GM18526 (cell line): ENCODE measurements around the gene KRTAP9-9.
"Not testable (repeated sequence)": the region's sequence is repeated elsewhere in the genome, so short reads cannot be mapped to it uniquely, and the experiment has no call there.

ENCODE experiments used
- POLR2A ChIP-seq: IDR thresholded peaks from 3 replicates; pipeline ENCODE4 v1.6.1; 2011; ENCODE audit not compliant: insufficient read length; ENCODE audit errors: extremely low read depth

KRTAP9-9 gene

GRCh38 chr17:41255381-41256290 lies at the start of gene KRTAP9-9:
KRTAP9-9 (plus strand) TSS chr17:41255384.
- TF ChIP-seq POLR2A: not testable (repeated sequence)

GRCh38 chr17:41211845-41212466 lies 43.2 kb upstream of the KRTAP9-9 start:
- no peak for TF ChIP-seq POLR2A

- no peak for TF ChIP-seq POLR2A
These were observed 42.5 kb upstream of the KRTAP9-9 start for GRCh38 chr17:41212524-41213169.

DNA sequence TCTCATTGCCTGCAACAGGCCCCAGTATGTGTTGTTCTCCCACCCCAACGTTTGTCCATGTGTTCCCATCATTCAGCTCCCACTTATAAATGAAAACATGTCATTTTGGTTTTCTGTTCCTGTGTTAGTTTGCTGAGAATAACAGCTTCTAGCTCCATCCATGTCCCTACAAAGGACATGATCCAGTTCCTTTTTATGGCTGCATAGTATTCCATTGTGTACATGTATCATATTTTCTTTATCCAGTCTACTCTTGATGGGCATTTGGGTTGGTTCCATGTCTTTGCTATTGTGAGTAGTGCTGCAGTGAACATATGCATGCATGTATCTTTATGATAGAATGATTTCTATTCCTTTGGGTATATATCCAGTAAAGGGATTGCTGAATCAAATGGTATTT lies 39.5 kb upstream of the KRTAP9-9 start:
- TF ChIP-seq POLR2A: no peak

GRCh38 chr17:41223821-41224220 lies 31.4 kb upstream of the KRTAP9-9 start:
- no peak for TF ChIP-seq POLR2A

DNA sequence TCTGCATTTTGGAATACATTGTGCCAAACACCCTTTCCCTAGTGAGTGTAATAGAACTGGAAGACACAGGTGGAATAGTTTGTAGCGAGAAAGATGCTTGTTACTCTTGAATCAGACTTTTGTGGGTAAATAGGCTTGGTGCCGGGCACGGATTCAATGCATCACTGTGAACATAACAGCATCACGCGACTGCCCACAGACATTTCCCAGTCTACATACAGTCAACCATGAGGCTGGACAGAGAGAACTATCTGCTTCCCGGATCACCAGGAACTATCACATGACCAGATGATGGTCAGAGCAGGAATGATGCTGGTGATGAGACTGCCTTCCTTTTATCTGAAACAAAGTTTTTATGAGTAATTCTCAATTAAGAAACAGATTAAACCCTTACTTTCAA lies 29.1 kb upstream of the KRTAP9-9 start:
- TF ChIP-seq POLR2A: no peak

GRCh38 chr17:41226598-41227095 lies 28.5 kb upstream of the KRTAP9-9 start, which contains the start of gene KRTAP9-2:
KRTAP9-2 (plus strand) TSS chr17:41226648; CDS start chr17:41226655, 7 bp downstream.
- TF ChIP-seq POLR2A: not testable (repeated sequence)

GRCh38 chr17:41230094-41230493 lies 25.1 kb upstream of the KRTAP9-9 start:
- TF ChIP-seq POLR2A: no peak

DNA sequence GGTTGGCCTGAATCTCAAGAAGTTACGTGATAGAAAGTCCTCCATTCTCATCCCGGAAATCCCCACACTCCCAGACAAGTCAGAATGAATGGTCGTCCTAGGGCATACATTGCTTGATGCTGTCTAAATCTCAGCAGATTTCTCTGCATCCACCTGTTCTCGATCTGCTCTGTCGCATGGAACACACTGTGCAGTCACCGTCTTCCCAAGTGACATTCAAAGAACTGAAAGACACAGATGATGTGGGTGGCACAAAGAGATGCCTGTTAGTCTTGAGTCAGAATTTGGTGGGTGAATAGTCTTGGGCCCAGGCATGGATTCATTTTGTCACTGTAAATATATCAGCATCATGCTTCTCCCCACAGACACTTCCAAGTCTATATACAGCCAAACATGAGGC lies 23.5 kb upstream of the KRTAP9-9 start:
- no peak for TF ChIP-seq POLR2A

DNA sequence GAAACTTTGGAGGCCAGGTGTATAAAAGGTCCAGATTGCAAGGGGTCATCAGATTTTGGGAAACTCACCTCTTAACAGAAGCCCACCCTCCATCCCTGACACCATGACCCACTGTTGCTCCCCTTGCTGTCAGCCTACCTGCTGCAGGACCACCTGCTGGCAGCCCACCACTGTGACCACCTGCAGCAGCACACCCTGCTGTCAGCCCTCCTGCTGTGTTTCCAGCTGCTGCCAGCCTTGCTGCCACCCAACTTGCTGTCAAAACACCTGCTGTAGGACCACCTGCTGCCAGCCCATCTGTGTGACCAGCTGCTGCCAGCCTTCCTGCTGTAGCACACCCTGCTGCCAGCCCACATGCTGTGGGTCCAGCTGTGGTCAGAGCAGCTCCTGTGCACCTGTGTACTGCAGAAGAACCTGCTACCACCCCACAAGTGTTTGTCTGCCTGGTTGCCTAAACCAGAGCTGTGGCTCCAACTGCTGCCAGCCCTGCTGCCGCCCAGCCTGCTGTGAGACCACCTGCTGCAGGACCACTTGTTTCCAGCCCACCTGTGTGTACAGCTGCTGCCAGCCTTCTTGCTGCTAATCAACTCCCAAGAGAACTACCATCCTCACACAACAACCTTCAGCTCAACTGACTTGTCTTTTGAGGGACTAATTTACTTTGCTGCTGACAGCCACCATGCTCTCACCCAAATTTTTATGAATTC lies 22.6 kb upstream of the KRTAP9-9 start, which contains the start of gene KRTAP9-3:
KRTAP9-3 (plus strand) TSS at position 51 of the 707 bp plus-strand sequence; CDS start at position 104, 53 bp downstream.
- TF ChIP-seq POLR2A: not testable (repeated sequence)

DNA sequence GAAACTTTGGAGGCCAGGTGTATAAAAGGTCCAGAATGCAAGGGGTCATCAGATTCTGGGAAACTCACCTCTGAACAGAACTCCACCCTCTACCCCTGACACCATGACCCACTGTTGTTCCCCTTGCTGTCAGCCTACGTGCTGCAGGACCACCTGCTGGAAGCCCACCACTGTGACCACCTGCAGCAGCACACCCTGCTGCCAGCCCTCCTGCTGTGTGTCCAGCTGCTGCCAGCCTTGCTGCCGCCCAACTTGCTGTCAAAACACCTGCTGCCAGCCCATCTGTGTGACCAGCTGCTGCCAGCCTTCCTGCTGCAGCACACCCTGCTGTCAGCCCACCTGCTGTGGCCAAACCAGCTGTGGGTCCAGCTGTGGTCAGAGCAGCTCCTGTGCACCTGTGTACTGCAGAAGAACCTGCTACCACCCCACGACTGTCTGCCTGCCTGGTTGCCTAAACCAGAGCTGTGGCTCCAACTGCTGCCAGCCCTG lies 17.2 kb upstream of the KRTAP9-9 start, which contains the start of gene KRTAP9-8:
KRTAP9-8 (plus strand) TSS at position 51 of the 489 bp plus-strand sequence; CDS start at position 104, 53 bp downstream.
- TF ChIP-seq POLR2A: not testable (repeated sequence)

DNA sequence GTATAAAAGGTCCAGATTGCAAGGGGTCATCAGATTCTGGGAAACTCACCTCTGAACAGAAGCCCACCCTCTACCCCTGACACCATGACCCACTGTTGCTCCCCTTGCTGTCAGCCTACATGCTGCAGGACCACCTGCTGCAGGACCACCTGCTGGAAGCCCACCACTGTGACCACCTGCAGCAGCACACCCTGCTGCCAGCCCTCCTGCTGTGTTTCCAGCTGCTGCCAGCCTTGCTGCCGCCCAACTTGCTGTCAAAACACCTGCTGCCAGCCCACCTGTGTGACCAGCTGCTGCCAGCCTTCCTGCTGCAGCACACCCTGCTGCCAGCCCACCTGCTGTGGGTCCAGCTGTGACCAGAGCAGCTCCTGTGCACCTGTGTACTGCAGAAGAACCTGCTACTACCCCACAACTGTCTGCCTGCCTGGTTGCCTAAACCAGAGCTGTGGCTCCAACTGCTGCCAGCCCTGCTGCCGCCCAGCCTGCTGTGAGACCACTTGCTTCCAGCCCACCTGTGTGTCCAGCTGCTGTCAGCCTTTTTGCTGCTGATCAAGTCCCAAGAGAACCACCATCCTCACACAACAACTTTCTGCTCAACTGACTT lies 5.4 kb upstream of the KRTAP9-9 start, which contains the start of gene KRTAP9-4:
KRTAP9-4 (plus strand) TSS at position 51 of the 604 bp plus-strand sequence; CDS start at position 85, 34 bp downstream.
- TF ChIP-seq POLR2A: not testable (repeated sequence)

DNA sequence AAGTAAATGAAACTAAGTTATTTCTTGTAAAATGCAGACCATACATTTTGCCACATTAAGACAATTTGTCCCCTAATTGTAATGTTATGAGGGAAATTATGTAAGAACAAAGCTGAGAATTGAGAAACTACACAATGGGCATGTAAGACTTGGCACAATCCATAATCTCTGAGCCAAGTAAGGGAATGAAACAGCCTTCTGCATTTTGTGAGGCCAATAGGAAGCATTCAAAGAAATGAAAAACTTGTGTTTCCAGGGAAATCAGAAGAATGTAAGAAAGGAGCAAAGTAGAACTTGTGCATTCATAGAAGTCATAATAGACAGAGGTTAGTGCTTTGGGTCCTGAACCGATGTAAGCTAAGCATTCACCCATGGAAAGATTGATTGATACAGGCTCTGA lies 3.9 kb upstream of the KRTAP9-9 start:
- TF ChIP-seq POLR2A: no peak

DNA sequence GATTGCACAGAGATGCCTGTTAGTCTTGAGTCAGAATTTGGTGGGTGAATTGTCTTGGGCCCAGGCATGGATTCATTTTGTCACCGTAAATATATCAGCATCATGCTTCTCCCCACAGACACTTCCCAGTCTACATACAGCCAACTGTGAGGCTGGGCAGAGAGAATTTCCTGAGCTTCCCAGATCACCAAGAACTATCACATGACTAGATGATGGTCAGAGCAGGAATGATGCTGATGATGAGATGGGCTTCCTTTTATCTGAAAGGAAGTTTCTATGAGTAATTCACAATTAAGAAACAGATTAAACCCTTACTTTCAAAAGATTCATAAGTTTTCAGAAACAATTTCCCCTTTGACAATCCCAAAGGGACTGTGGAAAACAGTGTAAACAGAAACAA lies 323 bp upstream of the KRTAP9-9 start:
- no peak for TF ChIP-seq POLR2A
